Stimulated activated CD4-positive, alpha-beta T cell treated with anti-CD3 and anti-CD28 coated beads, Interleukin-4, amount 100 ng/mL, for 4 hours (primary cell): ENCODE measurements around the gene FAM53C.
"Not testable (repeated sequence)": the region's sequence is repeated elsewhere in the genome, so short reads cannot be mapped to it uniquely, and the experiment has no call there.

ENCODE experiments used
- DNase-seq, 2 experiments: peaks; one replicate each; pipeline ENCODE4 v3.0.0-alpha.2; 2020

FAM53C gene

DNA sequence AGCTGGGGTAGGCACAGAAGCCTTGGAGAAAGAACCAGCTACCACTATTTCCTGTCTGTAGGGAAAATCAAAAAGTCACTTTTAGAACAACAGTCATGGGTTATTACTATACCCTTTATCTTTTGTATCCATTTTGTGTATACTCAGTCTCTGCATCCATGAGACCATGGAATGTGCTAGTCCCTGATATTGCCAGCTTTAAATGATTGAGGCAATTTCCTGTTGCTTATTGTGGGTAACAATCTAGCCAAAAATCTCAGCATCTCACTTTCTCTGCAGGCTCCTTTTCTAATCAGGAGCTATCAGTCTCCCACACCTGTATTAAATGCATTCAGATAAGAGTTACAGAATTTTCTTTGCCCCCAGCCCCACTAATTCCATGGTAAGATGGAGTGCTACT lies 13.5 kb downstream of the FAM53C start:
- no peak for DNase-seq

DNA sequence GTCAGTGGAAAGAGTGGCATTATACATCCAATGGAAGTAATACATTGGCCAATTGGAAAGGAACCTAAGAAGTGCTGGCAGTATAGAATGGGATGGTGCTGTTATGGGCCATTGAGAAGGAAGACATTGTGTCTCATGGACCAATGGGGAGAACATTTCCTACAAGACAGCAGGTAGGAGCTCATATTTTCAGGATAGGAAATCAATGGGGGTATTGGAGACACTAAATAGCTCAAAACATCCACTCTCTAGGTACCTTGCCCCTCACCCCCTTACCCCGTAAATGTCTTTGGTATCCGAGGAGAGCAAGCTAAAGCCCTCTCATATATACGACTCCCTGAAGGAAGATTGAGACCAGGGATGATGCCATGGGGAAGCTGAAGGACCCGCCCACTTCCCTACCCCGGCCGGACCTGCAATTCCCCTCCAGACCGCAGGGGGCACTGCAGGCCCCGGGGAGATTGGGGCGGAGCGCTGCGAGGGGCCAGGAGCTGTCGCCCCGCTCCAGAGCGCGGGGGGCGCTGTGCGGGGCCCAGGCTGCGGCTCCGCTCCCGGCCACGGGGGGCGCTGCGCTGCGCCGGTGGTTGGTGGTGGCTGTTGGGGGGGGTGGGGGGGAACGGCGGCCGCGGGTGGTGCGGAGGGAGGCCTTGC lies 14.1 kb downstream of the FAM53C start, which contains the start of gene KDM3B:
Gene KDM3B (plus strand): TSS at position 615 of the 651 bp plus-strand sequence. CDS start 111 bp downstream, outside the sequence.
- DNase-seq, result peak; percentile 89 to 90

DNA sequence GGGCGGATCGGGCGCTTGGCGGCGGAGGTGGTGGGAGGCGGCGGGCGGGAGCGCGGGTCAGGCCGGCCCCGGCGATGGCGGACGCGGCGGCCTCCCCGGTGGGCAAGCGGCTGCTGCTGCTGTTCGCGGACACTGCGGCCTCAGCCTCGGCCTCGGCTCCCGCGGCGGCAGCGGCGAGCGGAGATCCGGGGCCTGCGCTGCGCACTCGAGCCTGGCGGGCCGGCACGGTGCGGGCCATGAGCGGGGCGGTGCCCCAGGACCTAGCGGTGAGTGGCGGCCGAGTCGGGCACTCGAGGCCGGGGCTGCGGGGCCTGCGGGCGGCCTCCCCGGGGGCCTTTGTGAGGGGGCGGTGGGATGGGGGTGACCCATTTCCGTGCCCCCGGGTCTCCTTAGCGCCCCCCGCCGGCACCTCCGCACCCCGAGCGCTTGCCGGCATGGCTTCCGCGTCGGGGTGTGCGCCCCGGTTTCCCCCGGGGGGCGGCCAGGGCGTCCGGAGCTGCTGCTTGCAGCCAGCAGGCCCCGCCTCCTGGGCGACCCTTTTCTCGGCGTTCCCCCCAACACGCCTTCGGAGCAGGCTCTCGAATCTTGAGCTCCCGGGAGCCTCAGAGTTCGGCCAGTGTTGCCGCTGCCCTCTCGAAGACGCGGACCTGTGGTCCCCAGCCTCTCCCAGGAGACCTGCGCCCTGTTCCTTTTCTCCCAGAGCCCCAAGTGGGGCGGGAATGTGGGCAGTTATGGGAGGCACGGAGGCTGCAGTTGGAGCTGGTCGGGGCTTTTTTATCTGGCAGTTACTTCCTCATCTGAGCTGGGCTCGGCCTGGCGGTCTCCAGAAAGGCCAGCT lies 14.9 kb downstream of the FAM53C start:
- DNase-seq, result peak; percentile 65 to 68

DNA sequence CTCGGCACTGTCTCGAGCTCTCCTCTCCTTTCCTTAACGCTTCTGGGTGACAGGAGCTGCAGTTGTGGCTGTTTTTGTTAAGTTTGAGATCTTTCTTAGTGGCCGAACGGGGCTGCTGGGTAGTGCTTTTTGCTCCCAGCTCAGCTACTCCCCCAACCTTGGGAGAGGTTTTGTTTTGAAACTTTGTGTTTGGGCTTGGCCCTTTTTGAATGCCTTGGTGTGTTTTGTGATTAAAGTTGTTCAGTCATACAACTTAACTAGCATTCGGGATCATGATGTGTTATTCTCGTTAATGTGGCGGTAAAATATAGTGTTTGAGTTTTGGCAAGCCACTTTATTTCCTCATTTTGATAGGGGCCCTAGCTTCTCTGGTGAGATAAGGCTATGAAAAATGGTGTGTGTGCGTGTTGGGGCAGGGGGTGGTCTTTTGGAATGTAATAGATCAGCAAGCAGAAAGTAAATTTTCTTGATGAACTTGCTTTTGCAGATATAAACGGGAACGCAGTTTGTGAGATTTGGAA lies 15.6 kb downstream of the FAM53C start:
- DNase-seq, result no peak

DNA sequence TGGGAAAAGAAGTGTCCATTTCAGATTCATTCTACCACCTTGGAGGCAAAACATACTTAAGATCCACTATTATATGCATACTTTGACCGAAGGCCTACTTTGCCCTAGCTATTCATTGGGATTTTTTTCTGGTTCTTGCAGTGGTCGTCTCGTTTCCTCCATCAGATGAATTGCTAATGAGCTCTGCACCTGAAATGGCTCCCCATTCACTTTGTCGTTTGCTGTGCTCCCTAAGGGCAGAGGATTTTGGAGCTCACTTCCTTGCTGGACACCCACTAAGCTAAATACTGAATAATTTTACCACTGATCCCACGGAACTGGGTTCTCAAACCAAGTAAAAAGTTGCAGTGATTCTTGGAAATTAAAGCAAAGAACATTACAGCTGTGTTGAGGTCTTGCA lies 16.3 kb downstream of the FAM53C start:
- DNase-seq, result no peak

DNA sequence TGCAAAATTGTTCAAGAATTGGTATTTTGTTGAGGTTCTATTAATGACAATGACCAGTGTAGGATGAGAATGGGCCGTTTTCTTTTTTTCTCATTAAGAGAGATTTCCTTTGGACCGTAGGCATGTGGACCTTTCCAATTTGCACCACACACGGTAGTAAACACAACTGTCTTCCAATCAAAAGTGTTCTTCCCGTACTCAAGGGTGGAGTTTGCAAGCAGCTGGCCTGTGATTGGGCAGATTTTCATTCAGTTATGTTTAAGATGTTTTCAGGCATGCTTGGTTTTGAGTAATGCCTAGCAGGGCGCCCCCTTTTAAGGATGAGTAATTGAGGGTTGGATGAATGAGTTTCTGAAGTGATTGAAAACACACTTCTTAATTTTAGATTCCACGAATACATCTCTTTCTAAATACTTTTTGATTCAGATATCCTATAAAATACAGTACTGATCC lies 16.9 kb downstream of the FAM53C start:
- DNase-seq, result peak; percentile 20 to 48

DNA sequence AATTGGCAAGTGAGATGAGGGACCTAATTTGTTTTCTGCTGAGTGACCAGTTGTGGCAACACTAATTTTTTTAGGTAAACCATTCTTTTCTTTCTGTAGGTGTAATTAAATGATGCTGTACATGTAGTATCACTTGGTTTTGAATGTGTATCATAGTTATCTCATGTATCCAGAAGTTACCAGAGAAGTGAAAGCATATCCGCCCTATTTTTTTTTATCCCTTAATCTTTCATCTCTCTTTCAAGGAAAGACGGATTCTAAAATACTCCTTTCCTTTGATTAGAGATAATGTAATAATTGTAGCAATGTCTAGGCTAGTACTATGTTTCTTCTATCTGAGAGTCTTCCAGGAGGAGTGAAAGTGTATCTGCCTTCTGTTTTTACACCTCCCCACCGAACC lies 21.6 kb downstream of the FAM53C start:
- no peak for DNase-seq

DNA sequence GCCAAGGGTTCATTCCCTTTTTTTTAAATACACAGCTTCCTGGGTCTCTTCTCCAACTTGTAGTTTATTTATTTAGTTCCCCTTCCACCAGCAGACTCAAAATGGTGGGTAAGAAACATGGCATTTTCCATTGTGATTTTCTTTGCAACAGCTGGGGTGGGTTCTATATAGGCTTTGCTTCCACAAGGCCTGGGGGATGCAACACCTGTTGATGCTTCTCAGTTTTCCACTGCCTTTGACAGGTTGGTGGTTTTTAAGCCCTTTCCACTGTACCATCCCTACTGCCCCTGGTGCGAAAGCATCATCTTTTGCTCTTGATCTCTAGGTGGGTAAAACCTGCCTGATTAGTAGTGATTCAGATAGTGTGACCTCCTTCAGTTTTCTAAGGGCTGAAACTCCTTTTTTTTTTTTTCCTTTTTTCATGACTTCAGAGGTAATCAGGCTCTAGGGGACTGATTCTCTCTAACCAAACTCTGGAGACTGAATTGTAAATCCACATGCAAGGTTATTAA lies 22.9 kb downstream of the FAM53C start:
- no peak for DNase-seq

DNA sequence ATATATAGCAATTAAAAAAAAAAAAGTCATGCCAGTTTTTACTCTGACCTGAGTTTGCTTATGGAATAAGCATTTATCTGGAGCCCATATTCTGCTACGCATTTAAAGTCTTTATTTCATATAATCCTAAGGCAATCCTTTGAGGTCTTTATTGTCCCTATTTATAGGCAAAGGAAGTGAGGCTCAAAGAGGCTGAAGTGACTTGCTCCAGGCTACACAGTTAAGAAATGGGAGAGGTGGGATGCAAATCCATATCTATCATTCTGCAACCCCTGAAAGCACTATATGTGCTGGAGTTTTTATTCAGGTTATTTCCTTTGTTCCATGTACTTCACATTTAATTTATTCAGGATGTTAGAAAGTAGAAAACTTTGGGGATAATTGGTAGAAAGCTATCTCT lies 26.5 kb downstream of the FAM53C start:
- DNase-seq, result no peak

DNA sequence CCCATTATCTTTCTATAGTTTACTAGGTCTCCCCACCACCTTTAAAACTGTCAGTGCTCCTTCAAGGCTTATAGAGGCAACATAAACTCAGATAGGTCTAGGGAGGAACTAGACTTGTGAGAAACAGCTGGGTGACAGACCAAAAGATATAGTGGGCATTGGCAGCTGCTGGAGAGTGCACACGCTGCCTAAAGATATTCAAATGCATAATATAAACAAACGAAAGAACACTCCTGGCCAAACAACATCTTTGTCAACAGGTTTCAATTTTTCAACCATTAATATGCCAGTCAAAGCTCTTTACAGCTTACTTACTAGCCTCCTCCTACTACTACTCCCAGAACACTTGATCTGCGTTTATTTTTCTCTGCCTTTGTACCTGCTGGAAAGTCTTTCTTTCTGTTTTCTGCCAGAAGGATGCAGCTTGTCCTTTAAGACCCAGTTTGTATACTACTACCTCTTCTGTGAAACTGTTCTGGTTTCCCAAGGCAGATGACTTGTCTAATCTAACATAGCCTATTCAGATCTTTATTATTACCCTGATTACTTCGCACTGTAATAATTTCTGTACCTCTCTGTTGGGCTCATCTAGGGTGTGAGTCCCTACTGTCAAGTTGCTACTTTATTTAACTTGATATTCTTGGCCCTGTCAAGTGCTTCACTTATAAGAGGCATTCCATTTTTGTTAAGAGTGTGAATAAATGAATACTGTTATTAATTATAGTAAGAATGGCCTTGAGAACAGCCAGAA lies 28.7 kb downstream of the FAM53C start:
- DNase-seq, result no peak

DNA sequence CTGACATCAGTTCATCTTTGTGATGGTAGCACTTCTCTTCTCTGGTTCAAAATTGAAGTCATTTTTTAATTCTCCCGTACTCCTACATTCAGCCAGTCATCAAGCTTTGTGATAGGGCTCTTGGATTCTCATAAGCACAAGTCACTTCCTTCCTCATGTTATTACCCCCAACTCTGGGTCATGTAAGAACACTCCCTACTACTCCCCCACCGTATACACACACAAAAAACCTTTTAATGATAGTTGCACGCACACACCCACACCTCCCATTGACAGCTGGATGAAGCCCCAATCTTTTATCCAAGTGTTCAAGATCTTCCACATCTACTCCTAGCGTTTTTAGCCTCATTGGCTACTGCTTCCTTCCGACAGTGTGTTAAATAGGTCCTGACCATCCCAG lies 31.2 kb downstream of the FAM53C start:
- no peak for DNase-seq

DNA sequence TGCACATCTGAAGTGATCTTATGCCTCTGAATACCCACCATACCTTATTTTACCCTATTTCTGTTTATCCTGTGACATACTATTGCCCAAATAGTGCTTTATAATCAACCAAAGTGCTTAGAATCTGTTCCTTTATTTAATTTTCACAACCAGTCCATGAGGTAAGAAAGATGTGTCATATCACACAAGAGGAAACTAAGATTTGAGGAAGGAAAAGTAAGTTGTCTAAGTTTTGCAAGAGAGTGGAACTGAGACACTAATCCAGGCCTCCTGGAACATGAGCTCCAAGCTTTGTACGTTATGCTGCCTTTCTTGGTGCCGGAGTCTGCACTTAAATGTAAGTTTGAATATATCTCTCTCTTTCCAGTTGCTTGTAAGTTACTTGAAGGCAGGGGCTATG lies 31.6 kb downstream of the FAM53C start:
- no peak for DNase-seq

DNA sequence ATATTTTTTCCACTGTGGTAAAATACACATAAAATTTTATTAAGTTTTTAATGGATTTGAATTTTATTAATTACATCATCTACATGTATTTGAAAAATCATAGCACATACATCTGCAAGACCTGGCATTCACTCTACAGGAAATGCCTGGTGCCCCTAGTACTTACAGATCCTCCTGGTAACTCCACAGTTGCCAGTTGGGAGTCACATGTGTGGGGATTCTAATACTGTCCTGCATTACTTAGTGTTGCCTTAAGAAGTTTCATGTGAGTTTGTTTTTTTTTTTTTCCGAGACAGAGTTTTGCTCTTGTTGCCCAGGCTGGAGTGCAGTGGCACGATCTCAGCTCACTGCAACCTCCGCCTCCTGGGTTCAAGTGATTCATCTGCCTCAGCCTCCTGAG lies 32.5 kb downstream of the FAM53C start:
- no peak for DNase-seq

DNA sequence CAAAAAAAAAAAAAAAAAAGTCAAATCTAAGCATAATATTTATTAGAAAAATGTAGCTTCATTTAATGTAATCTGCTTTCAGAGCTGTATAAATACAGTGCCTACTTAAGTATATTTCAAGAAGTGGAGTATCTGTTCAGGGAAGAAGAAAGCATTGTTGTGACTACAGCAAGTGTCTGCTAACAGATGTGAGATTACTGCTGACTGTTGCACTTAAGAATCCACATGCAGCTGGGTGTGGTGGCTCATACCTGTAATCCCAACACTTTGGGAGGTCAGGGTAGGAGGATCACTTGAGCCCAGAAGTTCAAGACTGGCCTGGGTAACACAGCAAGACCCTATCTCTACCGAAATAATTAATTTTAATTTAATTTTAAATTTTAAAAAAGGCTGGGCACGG lies 33.4 kb downstream of the FAM53C start:
- no peak for DNase-seq

DNA sequence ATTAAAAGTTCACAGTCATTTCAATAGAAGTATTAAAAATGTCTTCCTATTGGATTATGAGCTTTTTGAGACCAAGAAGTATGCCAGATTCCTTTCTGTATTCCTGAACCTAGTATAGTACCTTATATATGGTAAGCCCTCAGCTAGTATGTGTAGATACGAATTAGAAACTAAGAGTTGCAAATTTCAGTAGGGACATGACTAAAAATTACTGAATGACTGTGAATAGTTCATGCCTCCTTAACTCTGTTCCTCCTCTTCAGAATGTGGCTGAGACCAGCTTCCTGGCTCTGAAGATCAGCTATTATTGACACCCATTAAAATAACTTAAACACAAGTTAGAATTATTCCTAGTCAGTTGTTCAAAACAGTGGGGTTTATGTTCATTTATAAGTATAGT lies 34.2 kb downstream of the FAM53C start:
- DNase-seq, result no peak

DNA sequence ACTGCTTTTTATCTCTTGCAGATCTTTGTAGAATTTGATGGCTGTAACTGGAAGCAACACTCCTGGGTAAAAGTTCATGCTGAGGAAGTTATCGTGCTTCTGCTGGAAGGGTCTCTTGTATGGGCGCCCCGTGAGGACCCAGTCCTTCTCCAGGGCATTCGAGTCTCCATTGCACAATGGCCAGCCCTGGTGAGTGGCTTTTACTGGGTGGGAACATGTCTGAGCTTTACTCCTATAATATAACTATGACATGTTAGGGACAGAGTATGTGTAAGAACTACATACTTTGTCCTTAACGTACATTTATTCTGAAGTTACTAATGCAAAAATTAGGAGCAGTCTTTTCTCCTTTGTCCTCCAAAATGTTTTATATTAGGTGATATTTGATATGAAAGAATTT lies 34.6 kb downstream of the FAM53C start:
- DNase-seq, result no peak

DNA sequence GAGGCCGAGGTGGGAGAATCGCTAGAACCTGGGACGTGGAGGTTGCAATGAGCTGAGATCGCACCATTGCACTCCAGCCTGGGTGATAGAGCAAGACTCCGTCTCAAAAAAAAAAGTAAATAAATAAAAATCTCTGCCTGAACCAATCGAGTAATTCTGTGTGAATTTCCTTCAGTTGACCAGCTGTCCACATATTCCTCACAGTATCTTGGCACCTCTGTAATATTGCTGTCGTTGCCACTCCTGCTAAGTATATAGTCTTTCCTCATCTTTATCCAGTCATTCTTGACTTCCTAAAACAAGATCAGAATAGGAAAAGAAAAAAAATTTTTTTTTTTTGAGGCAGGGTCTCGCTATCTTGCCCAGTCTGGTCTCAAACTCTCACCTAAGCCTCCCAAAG lies 44.3 kb downstream of the FAM53C start:
- DNase-seq, result no peak

DNA sequence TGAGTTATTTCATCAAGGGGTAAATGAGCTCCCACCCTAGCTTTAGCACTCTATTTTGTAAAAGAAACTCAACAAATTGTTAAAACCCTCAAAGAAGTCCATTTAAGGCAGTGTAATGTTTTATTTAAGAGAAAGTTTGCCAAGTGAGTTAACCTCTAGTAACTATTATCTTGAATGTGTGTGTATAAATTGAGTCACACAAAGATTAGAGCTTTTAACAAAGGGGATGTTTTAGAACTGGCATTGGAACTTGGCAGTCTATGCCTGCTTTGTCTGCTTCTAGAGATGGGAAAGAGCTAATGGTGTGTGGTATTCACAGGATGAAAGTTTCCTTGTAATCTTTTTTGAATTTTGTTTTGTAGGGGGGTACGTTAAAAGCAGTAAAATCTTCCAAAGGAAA lies 47.6 kb downstream of the FAM53C start:
- DNase-seq, result no peak

DNA sequence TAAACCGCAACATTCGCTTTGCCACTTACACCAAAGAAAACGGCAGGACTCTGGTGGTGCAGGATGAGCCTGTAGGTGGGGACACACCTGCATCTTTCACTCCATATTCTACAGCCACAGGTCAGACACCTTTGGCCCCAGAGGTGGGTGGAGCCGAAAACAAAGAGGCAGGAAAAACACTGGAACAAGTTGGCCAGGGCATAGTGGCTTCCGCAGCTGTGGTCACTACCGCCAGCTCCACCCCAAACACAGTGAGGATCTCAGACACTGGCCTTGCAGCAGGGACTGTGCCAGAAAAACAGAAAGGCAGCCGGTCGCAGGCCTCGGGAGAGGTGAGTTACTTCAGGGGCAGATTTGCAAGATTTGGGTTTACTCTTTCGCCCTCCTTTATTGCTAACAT lies 48.2 kb downstream of the FAM53C start:
- no peak for DNase-seq

DNA sequence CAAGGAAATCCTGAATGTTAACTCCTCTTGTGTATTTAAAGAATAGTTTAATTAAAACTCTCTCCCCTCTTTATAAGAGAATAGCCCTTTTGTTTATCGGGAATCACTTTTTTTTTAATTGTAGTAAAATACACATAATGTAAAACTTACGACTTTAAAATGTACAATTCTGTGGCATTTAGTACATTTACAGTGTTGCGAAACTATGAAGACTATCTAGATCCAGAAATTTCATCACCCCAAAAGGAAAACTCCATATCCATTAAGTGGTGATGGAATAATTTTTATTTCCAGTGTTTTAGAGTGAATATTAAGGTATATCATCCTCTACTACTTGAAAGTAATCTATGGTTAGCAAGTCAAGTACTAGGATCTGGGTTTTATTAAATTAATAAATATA lies 51.3 kb downstream of the FAM53C start:
- DNase-seq, result no peak

DNA sequence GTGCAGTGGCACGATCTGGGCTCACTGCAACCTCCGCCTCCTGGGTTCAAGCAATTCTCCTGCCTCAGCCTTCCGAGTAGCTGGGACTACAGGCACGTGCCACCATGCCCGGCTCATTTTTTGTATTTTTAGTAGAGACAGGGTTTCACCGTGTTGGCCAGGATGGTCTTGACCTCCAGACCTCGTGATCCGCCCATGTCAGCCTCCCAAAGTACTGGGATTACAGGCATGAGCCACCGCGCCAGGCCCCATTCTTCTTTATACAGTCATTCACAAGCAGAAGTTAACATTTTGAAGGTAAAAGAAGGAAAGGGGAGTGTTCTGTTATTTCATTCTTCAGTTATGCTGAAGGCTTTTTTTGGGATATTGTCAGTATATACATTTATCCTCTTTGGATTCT lies 51.8 kb downstream of the FAM53C start:
- not testable (repeated sequence) for DNase-seq

DNA sequence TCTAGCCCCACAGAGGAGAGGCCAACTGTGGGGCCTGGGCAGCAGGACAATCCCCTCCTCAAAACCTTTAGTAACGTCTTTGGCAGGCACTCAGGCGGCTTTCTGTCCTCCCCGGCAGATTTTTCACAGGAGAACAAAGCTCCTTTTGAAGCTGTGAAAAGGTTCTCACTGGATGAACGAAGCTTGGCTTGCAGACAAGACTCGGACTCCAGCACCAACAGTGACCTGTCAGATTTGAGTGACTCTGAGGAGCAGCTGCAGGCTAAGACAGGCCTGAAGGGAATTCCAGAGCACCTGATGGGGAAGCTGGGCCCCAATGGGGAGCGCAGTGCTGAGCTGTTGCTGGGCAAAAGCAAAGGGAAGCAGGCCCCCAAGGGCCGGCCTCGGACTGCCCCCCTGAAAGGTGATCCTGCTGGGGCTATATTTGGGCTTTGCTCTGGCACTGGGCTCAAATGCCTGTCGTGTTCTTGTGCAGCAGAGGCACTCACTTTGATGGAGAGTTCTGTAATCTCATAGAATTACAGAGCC lies 53.9 kb downstream of the FAM53C start:
- no peak for DNase-seq
